HG02763 (cell line): ENCODE measurements around the gene TWIST2.

Experiments
- ATAC-seq: cut with Tn5 transposase; IDR thresholded peaks from one replicate; pipeline ENCODE4 v1.9.1; 2021; ENCODE audit warnings: mild to moderate bottlenecking, moderate library complexity; ENCODE audit not compliant: unreplicated experiment

TWIST2 gene

GRCh38 chr2:238949710-238950345 lies 101.9 kb downstream of the TWIST2 start:
- ATAC-seq: no peak

- ATAC-seq: no peak
Measured at GRCh38 chr2:238950551-238950950, 102.7 kb downstream of the TWIST2 start.

- ATAC-seq: no peak
Measured at GRCh38 chr2:238952261-238952919, 104.5 kb downstream of the TWIST2 start.

GRCh38 chr2:238954841-238955591 lies 107.1 kb downstream of the TWIST2 start:
- no peak for ATAC-seq

GRCh38 chr2:238955648-238956531 lies 108.0 kb downstream of the TWIST2 start:
- ATAC-seq: no peak

GRCh38 chr2:238956676-238957075 lies 108.8 kb downstream of the TWIST2 start:
- no peak for ATAC-seq
